Stimulated activated effector memory CD8-positive, alpha-beta T cell treated with anti-CD3 and anti-CD28 coated beads, Interleukin-12 subunit alpha, Interleukin-12 subunit beta, amount 100 ng/mL, for 72 hours (primary cell): ENCODE data around the gene CTRB1.
A peak's percentile ranks its signal among the peaks of the same experiment; 100 is the strongest.

ENCODE experiments used
- ATAC-seq: fragments of 150-1000 bp; cut with Tn5 transposase; 2 replicates; pipeline ENCODE4 v1.10.0; 2021
- DNase-seq, 2 donors: peaks; one replicate each; pipeline ENCODE4 v3.0.0; 2021 to 2022; ENCODE audit warnings: low spot score in 2 of 2
- H3K27ac Mint-ChIP-seq: one replicate; pipeline ENCODE4 v1.8.0; 2022; ENCODE audit warnings: mild to moderate bottlenecking, mixed read lengths
- H3K36me3 Mint-ChIP-seq: one replicate; pipeline ENCODE4 v1.8.0; 2022; ENCODE audit warnings: mild to moderate bottlenecking, mixed read lengths
- H3K4me1 Mint-ChIP-seq: one replicate; pipeline ENCODE4 v1.8.0; 2022; ENCODE audit warnings: mixed read lengths
- H3K4me3 Mint-ChIP-seq: one replicate; pipeline ENCODE4 v1.8.0; 2022; ENCODE audit warnings: mild to moderate bottlenecking, mixed read lengths
- H3K9me3 Mint-ChIP-seq: one replicate; pipeline ENCODE4 v1.8.0; 2022; ENCODE audit warnings: mixed read lengths

CTRB1 gene

GRCh38 chr16:75250809-75251279 lies 32.1 kb downstream of the CTRB1 start:
- peaks cover 26% of the 10 kb centered on the region for H3K4me1 Mint-ChIP-seq
- no peaks in the 10 kb centered on the region for H3K9me3 Mint-ChIP-seq
- no peak overlapping the region for H3K27ac Mint-ChIP-seq
- no peak overlapping the region for H3K4me3 Mint-ChIP-seq
- DNase-seq (no peak), ATAC-seq (no peak)
- no peaks in the 10 kb centered on the region for H3K36me3 Mint-ChIP-seq

GRCh38 chr16:75251280-75252048 lies 32.7 kb downstream of the CTRB1 start, which contains the start of gene BCAR1:
Gene BCAR1 (minus strand): TSS chr16:75251624. CDS start chr16:75251482, 142 bp downstream.
- Mint-ChIP-seq H3K27ac (no peak within 1 kb of the TSS), H3K9me3 (no peaks in the 10 kb centered on the region), H3K4me1 (peaks cover 26% of the 10 kb centered on the region), H3K36me3 (no peaks in the 10 kb centered on the region), H3K4me3 (peak within 1 kb of the TSS; percentile 63)
- ATAC-seq (no peak), DNase-seq (no peak)

GRCh38 chr16:75252049-75252864 lies 33.5 kb downstream of the CTRB1 start:
- no peak for ATAC-seq
- Mint-ChIP-seq H3K4me3 (peak overlapping the region; percentile 63), H3K9me3 (no peaks in the 10 kb centered on the region), H3K4me1 (peaks cover 26% of the 10 kb centered on the region), H3K36me3 (no peaks in the 10 kb centered on the region), H3K27ac (no peak overlapping the region)
- DNase-seq: no peak

- ATAC-seq: no peak
- no peak overlapping the region for H3K4me3 Mint-ChIP-seq
- no peak for DNase-seq
- no peak overlapping the region for H3K27ac Mint-ChIP-seq
- no peaks in the 10 kb centered on the region for H3K9me3 Mint-ChIP-seq
- H3K4me1 Mint-ChIP-seq: peaks cover 19% of the 10 kb centered on the region
- peaks cover 5% of the 10 kb centered on the region for H3K36me3 Mint-ChIP-seq
Measured at GRCh38 chr16:75252946-75253911, 34.4 kb downstream of the CTRB1 start.

- H3K9me3 Mint-ChIP-seq: no peaks in the 10 kb centered on the region
- no peak for ATAC-seq
- H3K4me3 Mint-ChIP-seq: no peak overlapping the region
- H3K4me1 Mint-ChIP-seq: peaks cover 14% of the 10 kb centered on the region
- no peak for DNase-seq
- no peak overlapping the region for H3K27ac Mint-ChIP-seq
- H3K36me3 Mint-ChIP-seq: peaks cover 6% of the 10 kb centered on the region
Measured at GRCh38 chr16:75254359-75254837, 35.6 kb downstream of the CTRB1 start.

- Mint-ChIP-seq H3K27ac (no peak overlapping the region), H3K9me3 (no peaks in the 10 kb centered on the region), H3K4me3 (no peak overlapping the region), H3K36me3 (peaks cover 6% of the 10 kb centered on the region), H3K4me1 (peaks cover 8% of the 10 kb centered on the region)
- DNase-seq (no peak), ATAC-seq (no peak)
Measured at GRCh38 chr16:75256059-75256571, 37.3 kb downstream of the CTRB1 start.

GRCh38 chr16:75256696-75257343 lies 38.0 kb downstream of the CTRB1 start:
- H3K4me3 Mint-ChIP-seq: no peak overlapping the region
- H3K27ac Mint-ChIP-seq: no peak overlapping the region
- peaks cover 6% of the 10 kb centered on the region for H3K36me3 Mint-ChIP-seq
- no peak for DNase-seq
- peaks cover 5% of the 10 kb centered on the region for H3K4me1 Mint-ChIP-seq
- no peak for ATAC-seq
- H3K9me3 Mint-ChIP-seq: no peaks in the 10 kb centered on the region

- H3K36me3 Mint-ChIP-seq: peaks cover 6% of the 10 kb centered on the region
- DNase-seq (no peak), ATAC-seq (no peak)
Measured at GRCh38 chr16:75257886-75258806, 39.4 kb downstream of the CTRB1 start.

GRCh38 chr16:75258807-75259141 lies 40.0 kb downstream of the CTRB1 start:
- Mint-ChIP-seq H3K36me3 (peaks cover 6% of the 10 kb centered on the region), H3K4me1 (no peaks in the 10 kb centered on the region), H3K4me3 (no peak overlapping the region), H3K27ac (no peak overlapping the region), H3K9me3 (no peaks in the 10 kb centered on the region)
- ATAC-seq: no peak
- no peak for DNase-seq

More at GRCh38 chr16:75257886-75258806, 39.4 kb downstream of the CTRB1 start:
- H3K27ac Mint-ChIP-seq: no peak overlapping the region
- H3K9me3 Mint-ChIP-seq: no peaks in the 10 kb centered on the region
- H3K4me3 Mint-ChIP-seq: no peak overlapping the region
- no peaks in the 10 kb centered on the region for H3K4me1 Mint-ChIP-seq

GRCh38 chr16:75260851-75261589 lies 42.2 kb downstream of the CTRB1 start:
- Mint-ChIP-seq H3K4me1 (peaks cover 8% of the 10 kb centered on the region), H3K9me3 (no peaks in the 10 kb centered on the region), H3K4me3 (no peak overlapping the region), H3K27ac (no peak overlapping the region), H3K36me3 (peaks cover 6% of the 10 kb centered on the region)
- ATAC-seq (no peak), DNase-seq (no peak)

- peaks cover 6% of the 10 kb centered on the region for H3K36me3 Mint-ChIP-seq
- ATAC-seq: no peak
- no peak overlapping the region for H3K27ac Mint-ChIP-seq
- H3K4me3 Mint-ChIP-seq: no peak overlapping the region
- DNase-seq: no peak
- no peaks in the 10 kb centered on the region for H3K9me3 Mint-ChIP-seq
- peaks cover 13% of the 10 kb centered on the region for H3K4me1 Mint-ChIP-seq
Measured at GRCh38 chr16:75261590-75262078, 42.8 kb downstream of the CTRB1 start.

GRCh38 chr16:75262104-75262799 lies 43.5 kb downstream of the CTRB1 start:
- Mint-ChIP-seq H3K36me3 (peaks cover 6% of the 10 kb centered on the region), H3K27ac (no peak overlapping the region), H3K4me1 (peaks cover 14% of the 10 kb centered on the region), H3K9me3 (no peaks in the 10 kb centered on the region), H3K4me3 (no peak overlapping the region)
- ATAC-seq: peak; percentile 3
- no peak for DNase-seq
